ENCODE measurements around the gene FAM117B. TPM values are rescaled to one million over a fixed set of nuclear protein-coding genes. Genes with fewer than 3 reads are reported as not detected.

Gene FAM117B
- total and polyA plus RNA-seq, 2 of the 8 experiments (the other 6 are each of a cell fraction or from before 2014, with no cell fraction given), result 3.9 to 22.6 TPM

DNA sequence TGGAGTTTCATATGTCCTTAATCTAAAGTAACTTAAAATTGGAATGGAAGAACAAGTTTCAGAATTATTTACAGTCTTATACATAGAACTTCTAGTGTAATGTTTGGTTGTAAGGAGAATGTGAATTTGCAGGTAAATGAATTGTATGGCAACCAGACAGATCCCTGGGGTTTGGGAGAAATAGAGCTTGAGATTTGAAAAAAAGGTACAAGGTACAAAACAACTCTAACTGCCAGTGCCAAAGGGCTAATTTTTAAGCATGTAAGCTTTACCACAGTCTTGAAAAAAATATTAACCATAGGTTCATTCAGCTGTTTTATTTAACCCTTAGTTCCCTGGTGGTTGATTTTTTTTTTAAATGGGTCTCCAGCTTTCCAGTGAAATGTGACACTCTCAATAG lies 133.5 kb downstream of the FAM117B start (continued):
- TF ChIP-seq, protein P1, sequence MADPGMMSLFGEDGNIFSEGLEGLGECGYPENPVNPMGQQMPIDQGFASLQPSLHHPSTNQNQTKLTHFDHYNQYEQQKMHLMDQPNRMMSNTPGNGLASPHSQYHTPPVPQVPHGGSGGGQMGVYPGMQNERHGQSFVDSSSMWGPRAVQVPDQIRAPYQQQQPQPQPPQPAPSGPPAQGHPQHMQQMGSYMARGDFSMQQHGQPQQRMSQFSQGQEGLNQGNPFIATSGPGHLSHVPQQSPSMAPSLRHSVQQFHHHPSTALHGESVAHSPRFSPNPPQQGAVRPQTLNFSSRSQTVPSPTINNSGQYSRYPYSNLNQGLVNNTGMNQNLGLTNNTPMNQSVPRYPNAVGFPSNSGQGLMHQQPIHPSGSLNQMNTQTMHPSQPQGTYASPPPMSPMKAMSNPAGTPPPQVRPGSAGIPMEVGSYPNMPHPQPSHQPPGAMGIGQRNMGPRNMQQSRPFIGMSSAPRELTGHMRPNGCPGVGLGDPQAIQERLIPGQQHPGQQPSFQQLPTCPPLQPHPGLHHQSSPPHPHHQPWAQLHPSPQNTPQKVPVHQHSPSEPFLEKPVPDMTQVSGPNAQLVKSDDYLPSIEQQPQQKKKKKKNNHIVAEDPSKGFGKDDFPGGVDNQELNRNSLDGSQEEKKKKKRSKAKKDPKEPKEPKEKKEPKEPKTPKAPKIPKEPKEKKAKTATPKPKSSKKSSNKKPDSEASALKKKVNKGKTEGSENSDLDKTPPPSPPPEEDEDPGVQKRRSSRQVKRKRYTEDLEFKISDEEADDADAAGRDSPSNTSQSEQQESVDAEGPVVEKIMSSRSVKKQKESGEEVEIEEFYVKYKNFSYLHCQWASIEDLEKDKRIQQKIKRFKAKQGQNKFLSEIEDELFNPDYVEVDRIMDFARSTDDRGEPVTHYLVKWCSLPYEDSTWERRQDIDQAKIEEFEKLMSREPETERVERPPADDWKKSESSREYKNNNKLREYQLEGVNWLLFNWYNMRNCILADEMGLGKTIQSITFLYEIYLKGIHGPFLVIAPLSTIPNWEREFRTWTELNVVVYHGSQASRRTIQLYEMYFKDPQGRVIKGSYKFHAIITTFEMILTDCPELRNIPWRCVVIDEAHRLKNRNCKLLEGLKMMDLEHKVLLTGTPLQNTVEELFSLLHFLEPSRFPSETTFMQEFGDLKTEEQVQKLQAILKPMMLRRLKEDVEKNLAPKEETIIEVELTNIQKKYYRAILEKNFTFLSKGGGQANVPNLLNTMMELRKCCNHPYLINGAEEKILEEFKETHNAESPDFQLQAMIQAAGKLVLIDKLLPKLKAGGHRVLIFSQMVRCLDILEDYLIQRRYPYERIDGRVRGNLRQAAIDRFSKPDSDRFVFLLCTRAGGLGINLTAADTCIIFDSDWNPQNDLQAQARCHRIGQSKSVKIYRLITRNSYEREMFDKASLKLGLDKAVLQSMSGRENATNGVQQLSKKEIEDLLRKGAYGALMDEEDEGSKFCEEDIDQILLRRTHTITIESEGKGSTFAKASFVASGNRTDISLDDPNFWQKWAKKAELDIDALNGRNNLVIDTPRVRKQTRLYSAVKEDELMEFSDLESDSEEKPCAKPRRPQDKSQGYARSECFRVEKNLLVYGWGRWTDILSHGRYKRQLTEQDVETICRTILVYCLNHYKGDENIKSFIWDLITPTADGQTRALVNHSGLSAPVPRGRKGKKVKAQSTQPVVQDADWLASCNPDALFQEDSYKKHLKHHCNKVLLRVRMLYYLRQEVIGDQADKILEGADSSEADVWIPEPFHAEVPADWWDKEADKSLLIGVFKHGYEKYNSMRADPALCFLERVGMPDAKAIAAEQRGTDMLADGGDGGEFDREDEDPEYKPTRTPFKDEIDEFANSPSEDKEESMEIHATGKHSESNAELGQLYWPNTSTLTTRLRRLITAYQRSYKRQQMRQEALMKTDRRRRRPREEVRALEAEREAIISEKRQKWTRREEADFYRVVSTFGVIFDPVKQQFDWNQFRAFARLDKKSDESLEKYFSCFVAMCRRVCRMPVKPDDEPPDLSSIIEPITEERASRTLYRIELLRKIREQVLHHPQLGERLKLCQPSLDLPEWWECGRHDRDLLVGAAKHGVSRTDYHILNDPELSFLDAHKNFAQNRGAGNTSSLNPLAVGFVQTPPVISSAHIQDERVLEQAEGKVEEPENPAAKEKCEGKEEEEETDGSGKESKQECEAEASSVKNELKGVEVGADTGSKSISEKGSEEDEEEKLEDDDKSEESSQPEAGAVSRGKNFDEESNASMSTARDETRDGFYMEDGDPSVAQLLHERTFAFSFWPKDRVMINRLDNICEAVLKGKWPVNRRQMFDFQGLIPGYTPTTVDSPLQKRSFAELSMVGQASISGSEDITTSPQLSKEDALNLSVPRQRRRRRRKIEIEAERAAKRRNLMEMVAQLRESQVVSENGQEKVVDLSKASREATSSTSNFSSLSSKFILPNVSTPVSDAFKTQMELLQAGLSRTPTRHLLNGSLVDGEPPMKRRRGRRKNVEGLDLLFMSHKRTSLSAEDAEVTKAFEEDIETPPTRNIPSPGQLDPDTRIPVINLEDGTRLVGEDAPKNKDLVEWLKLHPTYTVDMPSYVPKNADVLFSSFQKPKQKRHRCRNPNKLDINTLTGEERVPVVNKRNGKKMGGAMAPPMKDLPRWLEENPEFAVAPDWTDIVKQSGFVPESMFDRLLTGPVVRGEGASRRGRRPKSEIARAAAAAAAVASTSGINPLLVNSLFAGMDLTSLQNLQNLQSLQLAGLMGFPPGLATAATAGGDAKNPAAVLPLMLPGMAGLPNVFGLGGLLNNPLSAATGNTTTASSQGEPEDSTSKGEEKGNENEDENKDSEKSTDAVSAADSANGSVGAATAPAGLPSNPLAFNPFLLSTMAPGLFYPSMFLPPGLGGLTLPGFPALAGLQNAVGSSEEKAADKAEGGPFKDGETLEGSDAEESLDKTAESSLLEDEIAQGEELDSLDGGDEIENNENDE (IDR thresholded peaks at IDR 0.05; ENCODE audit: insufficient replicate concordance, low read length), result no peak
- no peak for TF ChIP-seq NRF1 (IDR thresholded peaks at IDR 0.05; ENCODE audit: low read depth, low read length)
- TF ChIP-seq NANOG (IDR thresholded peaks at IDR 0.05; ENCODE audit: insufficient read depth, low read depth, low read length, poor library complexity, severe bottlenecking), result no peak

All from H1 (cell line).